H9 (cell line): Measurements from ENCODE around the gene ZC3H7B. TPM values are rescaled to one million over a fixed set of nuclear protein-coding genes. Genes with fewer than 3 reads are reported as not detected.

Experiments
- DNase-seq: peaks from one replicate; pipeline ENCODE4 v3.0.0-alpha.2; 2017
- H2AFZ ChIP-seq: one replicate; pipeline ENCODE4 v1.6.1; 2013; ENCODE audit warnings: mild to moderate bottlenecking, low read length, control low read depth, moderate library complexity
- H2AK5ac ChIP-seq: 2 replicates; pipeline ENCODE4 v1.6.1; 2013; ENCODE audit warnings: low read length, control low read depth, mixed read lengths; ENCODE audit not compliant: insufficient read length
- H2BK120ac ChIP-seq: one replicate; pipeline ENCODE4 v1.6.1; 2013; ENCODE audit warnings: low read depth, mild to moderate bottlenecking, low read length, control low read depth, inconsistent platforms; ENCODE audit not compliant: poor library complexity, severe bottlenecking
- H2BK12ac ChIP-seq: 2 replicates; pipeline ENCODE4 v1.6.1; 2013; ENCODE audit warnings: low read length, control low read depth, mixed read lengths, low read depth; ENCODE audit not compliant: insufficient read length
- H2BK15ac ChIP-seq: 2 replicates; pipeline ENCODE4 v1.6.1; 2013; ENCODE audit warnings: low read depth, low read length, control low read depth
- H2BK20ac ChIP-seq: one replicate; pipeline ENCODE4 v1.6.1; 2013; ENCODE audit warnings: low read depth, mild to moderate bottlenecking, low read length, control low read depth, inconsistent platforms; ENCODE audit not compliant: poor library complexity, severe bottlenecking
- H2BK5ac ChIP-seq: 2 replicates; pipeline ENCODE4 v1.6.1; 2013; ENCODE audit warnings: low read length, control low read depth, mixed read lengths; ENCODE audit not compliant: insufficient read length
- H3K14ac ChIP-seq: 2 replicates; pipeline ENCODE4 v1.6.1; 2013; ENCODE audit warnings: low read length, control low read depth; ENCODE audit not compliant: insufficient read depth
- H3K18ac ChIP-seq: 2 replicates; pipeline ENCODE4 v1.6.1; 2013; ENCODE audit warnings: low read depth, mild to moderate bottlenecking, mixed read lengths, low read length, control low read depth; ENCODE audit not compliant: insufficient read length
- H3K23ac ChIP-seq: 2 replicates; pipeline ENCODE4 v1.6.1; 2013; ENCODE audit warnings: low read length, control low read depth, mixed read lengths, low read depth; ENCODE audit not compliant: insufficient read length
- H3K23me2 ChIP-seq: 2 replicates; pipeline ENCODE4 v1.6.1; 2013; ENCODE audit warnings: low read depth, mild to moderate bottlenecking, mixed read lengths, low read length, control low read depth; ENCODE audit not compliant: insufficient read length, poor library complexity, severe bottlenecking
- H3K27ac ChIP-seq: 2 replicates; pipeline ENCODE4 v1.5.1; 2013; ENCODE audit warnings: low read length, control low read depth, mixed read lengths, low read depth; ENCODE audit not compliant: insufficient read length
- H3K27me3 ChIP-seq: 2 replicates; pipeline ENCODE4 v1.6.1; 2013; ENCODE audit warnings: low read length, control low read depth, inconsistent platforms; ENCODE audit not compliant: insufficient read depth
- H3K4ac ChIP-seq: 2 replicates; pipeline ENCODE4 v1.6.1; 2013; ENCODE audit warnings: low read depth, mild to moderate bottlenecking, control low read depth, inconsistent platforms, low read length, moderate library complexity
- H3K4me1 ChIP-seq: 2 replicates; pipeline ENCODE4 v1.6.1; 2013; ENCODE audit warnings: low read length, control low read depth, inconsistent platforms; ENCODE audit not compliant: insufficient read depth
- H3K4me2 ChIP-seq: 2 replicates; pipeline ENCODE4 v1.6.1; 2013; ENCODE audit warnings: low read length, control low read depth, mixed read lengths; ENCODE audit not compliant: insufficient read length, insufficient read depth
- H3K56ac ChIP-seq: 2 replicates; pipeline ENCODE4 v1.6.1; 2013; ENCODE audit warnings: low read depth, mild to moderate bottlenecking, mixed read lengths, low read length, control low read depth; ENCODE audit not compliant: insufficient read length
- H3K79me1 ChIP-seq: 2 replicates; pipeline ENCODE4 v1.6.1; 2013; ENCODE audit warnings: low read depth, mild to moderate bottlenecking, moderate library complexity, low read length, control low read depth, inconsistent platforms; ENCODE audit not compliant: insufficient read depth, poor library complexity, severe bottlenecking
- H3K79me2 ChIP-seq: 2 replicates; pipeline ENCODE4 v1.6.1; 2013; ENCODE audit warnings: low read length, control low read depth, inconsistent platforms; ENCODE audit not compliant: insufficient read depth
- H3K9ac ChIP-seq: 2 replicates; pipeline ENCODE4 v1.6.1; 2013; ENCODE audit warnings: low read length, control low read depth, mixed read lengths; ENCODE audit not compliant: insufficient read length; ENCODE audit errors: extremely low read depth
- H3K9me3 ChIP-seq: one replicate; pipeline ENCODE4 v1.6.1; 2013; ENCODE audit warnings: low read depth, low read length, inconsistent platforms; ENCODE audit not compliant: control insufficient read depth
- H3T11ph ChIP-seq: one replicate; pipeline ENCODE4 v1.6.1; 2013; ENCODE audit warnings: mild to moderate bottlenecking, low read length, control low read depth, inconsistent platforms
- H4K20me1 ChIP-seq: one replicate; pipeline ENCODE4 v1.6.1; 2013; ENCODE audit not compliant: control insufficient read depth, insufficient read length, insufficient read depth
- H4K5ac ChIP-seq: 2 replicates; pipeline ENCODE4 v1.6.1; 2013; ENCODE audit warnings: low read depth, mild to moderate bottlenecking, mixed read lengths, low read length, control low read depth; ENCODE audit not compliant: insufficient read length
- H4K8ac ChIP-seq: replicated peaks from 2 replicates; pipeline ENCODE4 v1.6.1; 2013; ENCODE audit warnings: low read length, control low read depth, mixed read lengths, low read depth; ENCODE audit not compliant: insufficient read length
- H4K91ac ChIP-seq: 2 replicates; pipeline ENCODE4 v1.6.1; 2013; ENCODE audit warnings: low read depth, mild to moderate bottlenecking, moderate library complexity, mixed read lengths, low read length, control low read depth; ENCODE audit not compliant: insufficient read length
- H3K27ac Mint-ChIP-seq, 3 experiments: 2 replicates in 2 of 3; 3 replicates in 1 of 3; pipeline ENCODE4 v1.8.0; 2020 to 2021; ENCODE audit warnings: mixed read lengths in 3 of 3, mild to moderate bottlenecking in 1 of 3, moderate library complexity in 1 of 3
- H3K27me3 Mint-ChIP-seq: 2 replicates; pipeline ENCODE4 v1.8.0; 2021; ENCODE audit warnings: low read depth, mild to moderate bottlenecking, moderate library complexity, mixed read lengths
- H3K36me3 Mint-ChIP-seq, 3 experiments: 2 replicates in 2 of 3; 3 replicates in 1 of 3; pipeline ENCODE4 v1.8.0; 2020 to 2021; ENCODE audit warnings: low read depth in 3 of 3, mixed read lengths in 3 of 3; ENCODE audit not compliant: insufficient read depth in 1 of 3
- H3K4me1 Mint-ChIP-seq, 2 experiments: 2 replicates each; pipeline ENCODE4 v1.8.0; 2020; ENCODE audit warnings: mixed read lengths in 2 of 2
- H3K4me3 Mint-ChIP-seq, 2 experiments: 2 replicates in 1 of 2; 3 replicates in 1 of 2; pipeline ENCODE4 v1.8.0; 2020 to 2021; ENCODE audit warnings: mild to moderate bottlenecking in 2 of 2, mixed read lengths in 2 of 2, moderate library complexity in 1 of 2
- H3K9me3 Mint-ChIP-seq, 2 experiments: 2 replicates in 1 of 2; 3 replicates in 1 of 2; pipeline ENCODE4 v1.8.0; 2020; ENCODE audit warnings: mild to moderate bottlenecking in 2 of 2, mixed read lengths in 2 of 2, moderate library complexity in 1 of 2
- WGBS: extraction: QIAGEN DNeasy Blood & Tissue Kit; methylation state at CpG from one replicate; pipeline ENCODE4 v1.1.7; 2013; ENCODE audit warnings: missing lambda C conversion rate, low lambda C conversion rate, mixed read lengths; ENCODE audit not compliant: insufficient read length; ENCODE audit errors: extremely low coverage; 5-methylcytosine and 5-hydroxymethylcytosine counted together
- total RNA-seq: library from RNA; stranded (reverse); gene quantifications from 2 replicates; pipeline ENCODE4 v1.2.1, GENCODE V29; 2021
- TF ChIP-seq, protein P1 (sequence below): fragments of 200-600 bp; sonication (generic); conservative IDR thresholded peaks from 3 replicates; pipeline ENCODE4 v1.8.0; 2021; ENCODE audit warnings: antibody characterized with exemption, mild to moderate bottlenecking

ZC3H7B gene
- total RNA-seq, 1 experiment from 2014 or later = 69.3 TPM

DNA sequence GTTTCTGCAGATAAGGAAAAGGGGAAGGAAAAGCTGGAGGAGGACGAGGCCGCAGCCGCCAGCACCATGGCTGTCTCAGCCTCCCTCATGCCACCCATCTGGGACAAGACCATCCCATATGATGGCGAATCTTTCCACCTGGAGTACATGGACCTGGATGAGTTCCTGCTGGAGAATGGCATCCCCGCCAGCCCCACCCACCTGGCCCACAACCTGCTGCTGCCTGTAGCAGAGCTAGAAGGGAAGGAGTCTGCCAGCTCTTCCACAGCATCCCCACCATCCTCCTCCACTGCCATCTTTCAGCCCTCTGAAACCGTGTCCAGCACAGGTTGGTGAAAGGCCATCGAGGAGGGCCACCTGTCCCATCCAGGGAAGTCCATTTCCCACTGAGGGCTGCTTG is 86.0 kb downstream of the ZC3H7B start:
- H4K91ac ChIP-seq = no peak overlapping the region
- H3K4me2 ChIP-seq = no peak overlapping the region
- no peaks in the 10 kb centered on the region for H3K79me2 ChIP-seq
- no peak overlapping the region for H3K18ac ChIP-seq
- no peak overlapping the region for H3T11ph ChIP-seq
- no peak overlapping the region for H4K5ac ChIP-seq
- H3K27ac Mint-ChIP-seq = no peak overlapping the region; a peak in 1 of 7 replicates
- H2BK15ac ChIP-seq = no peak overlapping the region
- no peak overlapping the region for H2AK5ac ChIP-seq
- WGBS = no CpG with 5 or more reads among the region's 7 CpGs
- no peak overlapping the region for H3K9ac ChIP-seq
- H2BK12ac ChIP-seq = no peak overlapping the region
- TF ChIP-seq, protein P1, sequence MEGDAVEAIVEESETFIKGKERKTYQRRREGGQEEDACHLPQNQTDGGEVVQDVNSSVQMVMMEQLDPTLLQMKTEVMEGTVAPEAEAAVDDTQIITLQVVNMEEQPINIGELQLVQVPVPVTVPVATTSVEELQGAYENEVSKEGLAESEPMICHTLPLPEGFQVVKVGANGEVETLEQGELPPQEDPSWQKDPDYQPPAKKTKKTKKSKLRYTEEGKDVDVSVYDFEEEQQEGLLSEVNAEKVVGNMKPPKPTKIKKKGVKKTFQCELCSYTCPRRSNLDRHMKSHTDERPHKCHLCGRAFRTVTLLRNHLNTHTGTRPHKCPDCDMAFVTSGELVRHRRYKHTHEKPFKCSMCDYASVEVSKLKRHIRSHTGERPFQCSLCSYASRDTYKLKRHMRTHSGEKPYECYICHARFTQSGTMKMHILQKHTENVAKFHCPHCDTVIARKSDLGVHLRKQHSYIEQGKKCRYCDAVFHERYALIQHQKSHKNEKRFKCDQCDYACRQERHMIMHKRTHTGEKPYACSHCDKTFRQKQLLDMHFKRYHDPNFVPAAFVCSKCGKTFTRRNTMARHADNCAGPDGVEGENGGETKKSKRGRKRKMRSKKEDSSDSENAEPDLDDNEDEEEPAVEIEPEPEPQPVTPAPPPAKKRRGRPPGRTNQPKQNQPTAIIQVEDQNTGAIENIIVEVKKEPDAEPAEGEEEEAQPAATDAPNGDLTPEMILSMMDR = no peak
- H4K8ac ChIP-seq = no peak overlapping the region
- no peak overlapping the region for H3K23ac ChIP-seq
- peaks cover 5% of the 10 kb centered on the region for H3K23me2 ChIP-seq
- no peaks in the 10 kb centered on the region for H3K4me1 ChIP-seq
- no peaks in the 10 kb centered on the region for H3K27me3 ChIP-seq
- peaks cover 16 to 20% of the 10 kb centered on the region in 2 experiments for H3K4me1 Mint-ChIP-seq
- no peak overlapping the region for H2BK5ac ChIP-seq
- H3K9me3 ChIP-seq = no peaks in the 10 kb centered on the region
- H3K79me1 ChIP-seq = no peaks in the 10 kb centered on the region
- DNase-seq = no peak
- no peak overlapping the region for H3K4ac ChIP-seq
- no peak overlapping the region for H2BK20ac ChIP-seq
- H3K27me3 Mint-ChIP-seq = no peaks in the 10 kb centered on the region
- no peak overlapping the region for H2BK120ac ChIP-seq
- no peak overlapping the region for H3K4me3 Mint-ChIP-seq
- no peaks in the 10 kb centered on the region for H3K9me3 Mint-ChIP-seq
- no peak overlapping the region for H3K14ac ChIP-seq
- H3K56ac ChIP-seq = no peak overlapping the region
- H4K20me1 ChIP-seq = no peaks in the 10 kb centered on the region
- peaks cover 2 to 40% (median 37%) of the 10 kb centered on the region in 3 experiments; a peak in 5 of 7 replicates for H3K36me3 Mint-ChIP-seq
- no peak overlapping the region for H2AFZ ChIP-seq
- H3K27ac ChIP-seq = no peak overlapping the region
